IgD-negative memory B cell (primary cell): ENCODE results near the gene RRAS2. TPM values are rescaled to one million over a fixed set of nuclear protein-coding genes. Genes with fewer than 3 reads are reported as not detected.
A peak's percentile ranks its signal among the peaks of the same experiment; 100 is the strongest.
"Not testable (repeated sequence)": the region's sequence is repeated elsewhere in the genome, so short reads cannot be mapped to it uniquely, and the experiment has no call there.

Experiments
- H3K27ac Mint-ChIP-seq, 3 donors: one replicate each; pipeline ENCODE4 v1.8.0; 2020 to 2022; ENCODE audit warnings: mild to moderate bottlenecking in 3 of 3, mixed read lengths in 3 of 3, moderate library complexity in 1 of 3
- H3K27me3 Mint-ChIP-seq: one replicate; pipeline ENCODE4 v1.8.0; 2021; ENCODE audit warnings: mixed read lengths
- H3K36me3 Mint-ChIP-seq: one replicate; pipeline ENCODE4 v1.8.0; 2020; ENCODE audit warnings: mild to moderate bottlenecking, mixed read lengths
- H3K4me1 Mint-ChIP-seq, 3 donors: one replicate each; pipeline ENCODE4 v1.8.0; 2020 to 2022; ENCODE audit warnings: mixed read lengths in 3 of 3, mild to moderate bottlenecking in 1 of 3
- H3K4me3 Mint-ChIP-seq, 4 donors: one replicate each; pipeline ENCODE4 v1.8.0; 2020 to 2022; ENCODE audit warnings: mild to moderate bottlenecking in 4 of 4, mixed read lengths in 4 of 4, moderate library complexity in 3 of 4
- H3K9me3 Mint-ChIP-seq, 3 donors: one replicate each; pipeline ENCODE4 v1.8.0; 2020 to 2021; ENCODE audit warnings: mixed read lengths in 3 of 3, mild to moderate bottlenecking in 1 of 3
- polyA plus RNA-seq: library from polyadenylated mRNA; unstranded; fragments of 300-500 nt; fragmentation: Illumina TruSeq; gene quantifications from one replicate; pipeline ENCODE4 v1.2.3, GENCODE V29; 2021

Gene RRAS2
- polyA plus RNA-seq, 1 donor from 2014 or later, result 80.3 TPM

DNA sequence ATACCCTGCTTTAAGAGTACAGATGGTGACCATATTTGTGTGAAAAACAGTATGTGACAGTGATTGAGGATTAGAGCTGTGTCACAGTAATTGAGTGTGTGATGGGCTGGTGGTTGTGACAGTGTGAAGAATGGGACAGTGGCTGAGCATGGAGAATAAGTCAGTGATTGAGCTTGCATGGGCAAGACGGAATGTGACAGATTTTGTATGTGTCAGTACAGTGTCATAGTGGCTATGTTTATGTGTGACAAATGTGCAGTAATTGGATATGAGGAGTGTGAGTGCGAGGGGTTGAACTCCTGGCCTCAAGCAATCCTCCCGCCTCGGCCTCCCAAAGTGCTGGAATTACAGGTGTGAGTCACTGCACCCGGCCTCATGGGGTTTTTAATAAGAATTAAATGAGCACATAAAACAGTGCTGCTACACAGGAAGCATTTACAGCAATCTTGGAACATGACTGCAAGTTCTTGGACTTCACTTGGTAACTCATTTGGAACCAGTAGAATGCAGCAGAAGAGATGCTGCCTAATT lies 583 bp upstream of the RRAS2 start:
- no peaks in the 10 kb centered on the region for H3K36me3 Mint-ChIP-seq
- H3K27me3 Mint-ChIP-seq, result no peaks in the 10 kb centered on the region
- H3K4me1 Mint-ChIP-seq, result peaks cover 28 to 29% (median 29%) of the 10 kb centered on the region in 3 donors
- peak overlapping the region; percentile 21 to 94 (median 82) for H3K4me3 Mint-ChIP-seq
- H3K9me3 Mint-ChIP-seq, result no peaks in the 10 kb centered on the region
- peak overlapping the region in 2 of 3 donors; percentile 87 to 93 for H3K27ac Mint-ChIP-seq

DNA sequence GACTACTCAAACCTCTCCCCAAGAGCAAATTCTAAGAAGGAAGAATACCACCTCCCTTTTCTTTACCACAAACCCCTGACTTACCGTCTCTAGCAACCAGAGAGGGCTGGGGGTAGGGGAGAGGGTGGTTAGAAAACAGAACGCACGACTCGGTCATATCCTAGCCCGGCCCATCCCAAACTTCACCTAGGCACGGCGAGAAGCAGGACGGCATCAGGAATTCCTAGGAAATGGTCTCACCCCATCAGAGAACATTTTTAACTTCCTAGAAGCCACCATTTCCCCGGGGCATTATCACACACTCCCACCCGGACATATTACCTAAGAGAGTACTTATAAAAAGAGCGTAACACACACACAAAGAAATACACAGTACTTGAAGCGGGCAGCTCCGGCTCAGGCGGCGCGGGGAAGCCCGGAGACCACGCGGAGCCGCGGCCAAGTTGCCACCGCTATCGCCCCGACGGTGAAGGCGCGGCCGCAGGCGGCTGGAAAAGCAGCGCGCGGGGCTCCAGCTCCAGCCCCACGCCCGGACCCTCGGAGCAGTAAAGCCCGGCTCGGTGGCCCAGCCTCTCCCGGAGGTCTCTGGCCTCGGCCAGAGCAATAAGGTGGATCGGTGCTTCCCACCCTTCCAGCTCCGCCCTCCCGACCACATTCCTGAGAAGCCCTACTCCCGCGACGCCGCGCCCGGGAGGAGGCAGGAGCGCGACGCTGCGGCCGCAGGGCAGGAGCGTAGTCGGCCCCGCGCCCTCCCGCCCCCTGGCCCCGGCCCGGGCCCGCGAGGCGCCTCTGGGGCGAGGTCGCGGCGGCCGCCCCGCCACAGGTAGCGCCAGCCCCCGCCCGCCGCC lies 878 bp downstream of the RRAS2 start:
- no peaks in the 10 kb centered on the region for H3K9me3 Mint-ChIP-seq
- H3K4me3 Mint-ChIP-seq, result peak overlapping the region; percentile 91 to 99 (median 96)
- H3K4me1 Mint-ChIP-seq, result peaks cover 33 to 42% (median 37%) of the 10 kb centered on the region in 3 donors
- no peaks in the 10 kb centered on the region for H3K27me3 Mint-ChIP-seq
- H3K27ac Mint-ChIP-seq, result peak overlapping the region; percentile 74 to 93 (median 86)
- no peaks in the 10 kb centered on the region for H3K36me3 Mint-ChIP-seq

DNA sequence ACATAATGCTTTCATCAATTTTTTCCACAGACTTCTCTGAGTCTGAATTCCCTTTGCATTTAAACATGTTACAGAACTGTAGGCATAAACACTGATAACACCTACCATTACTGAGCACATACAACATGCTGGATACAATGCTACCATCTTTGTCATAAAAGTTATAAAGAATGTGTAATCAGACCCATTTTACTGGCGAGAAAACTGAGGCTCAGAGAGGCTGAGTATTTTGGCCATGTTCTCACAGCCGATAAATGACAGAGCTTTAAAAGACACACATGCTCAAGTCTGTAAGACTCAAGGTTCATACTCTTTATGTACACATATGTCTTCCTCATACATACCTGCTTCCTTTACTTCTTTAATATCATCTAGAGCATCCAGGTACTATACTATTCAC lies 2.6 kb downstream of the RRAS2 start:
- H3K4me3 Mint-ChIP-seq, result peak overlapping the region; percentile 55 to 99 (median 94)
- peaks cover 34 to 46% (median 42%) of the 10 kb centered on the region in 3 donors for H3K4me1 Mint-ChIP-seq
- H3K27me3 Mint-ChIP-seq, result no peaks in the 10 kb centered on the region
- H3K9me3 Mint-ChIP-seq, result no peaks in the 10 kb centered on the region
- H3K36me3 Mint-ChIP-seq, result no peaks in the 10 kb centered on the region
- H3K27ac Mint-ChIP-seq, result peak overlapping the region in 1 of 3 donors; percentile 19

DNA sequence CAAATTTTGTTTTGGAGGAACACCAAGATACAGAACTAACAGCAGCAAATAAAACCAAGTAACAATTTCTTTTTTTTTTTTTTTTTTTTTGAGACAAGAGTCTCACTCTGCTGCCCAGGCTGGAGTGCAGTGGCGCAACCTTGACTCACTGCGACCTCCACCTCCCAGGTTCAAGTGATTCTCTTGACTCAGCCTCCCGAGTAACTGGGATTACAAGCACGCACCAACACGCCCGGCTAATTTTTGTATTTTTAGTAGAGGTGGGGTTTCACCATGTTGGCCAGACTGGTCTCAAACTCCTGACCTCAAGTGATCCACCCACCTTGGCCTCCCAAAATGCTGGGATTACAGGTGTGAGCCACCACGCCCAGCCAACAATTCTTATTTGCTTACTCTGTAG lies 4.4 kb downstream of the RRAS2 start:
- H3K27me3 Mint-ChIP-seq, H3K9me3 Mint-ChIP-seq, H3K36me3 Mint-ChIP-seq: not testable (repeated sequence)
- Mint-ChIP-seq H3K4me1 (peaks cover 46 to 57% (median 56%) of the 10 kb centered on the region in 3 donors), H3K4me3 (peak overlapping the region in 2 of 4 donors; percentile 74 to 91), H3K27ac (peak overlapping the region in 1 of 3 donors; percentile 75)

DNA sequence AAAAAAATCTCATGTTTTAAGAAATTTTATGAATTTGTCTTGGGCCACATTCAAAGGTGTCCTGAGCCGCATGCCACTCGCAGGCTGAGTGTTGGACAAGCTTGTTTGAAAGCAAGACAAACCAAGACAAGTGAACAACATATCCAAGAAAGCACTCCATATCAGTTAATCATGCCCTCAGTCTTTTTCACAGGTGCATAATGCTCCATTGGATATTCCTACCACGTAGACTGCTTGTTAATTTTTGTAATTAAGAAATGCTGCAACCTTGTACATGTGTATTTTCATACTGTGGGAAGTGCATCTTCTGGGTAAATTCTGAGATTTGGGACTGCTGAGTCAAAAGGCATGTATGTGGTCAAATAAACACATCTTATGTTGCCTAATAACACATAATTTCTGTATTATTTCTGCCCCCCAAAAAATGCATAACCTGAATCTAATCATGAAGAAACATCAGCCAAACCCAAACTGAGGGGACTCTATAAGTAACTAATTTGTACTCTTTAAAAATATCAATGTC lies 8.2 kb downstream of the RRAS2 start:
- Mint-ChIP-seq H3K4me3 (peak overlapping the region in 1 of 4 donors; percentile 5), H3K36me3 (peaks cover 1% of the 10 kb centered on the region), H3K4me1 (peaks cover 47 to 55% (median 48%) of the 10 kb centered on the region in 3 donors), H3K27me3 (no peaks in the 10 kb centered on the region), H3K27ac (peak overlapping the region in 1 of 3 donors; percentile 58), H3K9me3 (peaks cover 2 to 6% (median 3%) of the 10 kb centered on the region in 3 donors)

DNA sequence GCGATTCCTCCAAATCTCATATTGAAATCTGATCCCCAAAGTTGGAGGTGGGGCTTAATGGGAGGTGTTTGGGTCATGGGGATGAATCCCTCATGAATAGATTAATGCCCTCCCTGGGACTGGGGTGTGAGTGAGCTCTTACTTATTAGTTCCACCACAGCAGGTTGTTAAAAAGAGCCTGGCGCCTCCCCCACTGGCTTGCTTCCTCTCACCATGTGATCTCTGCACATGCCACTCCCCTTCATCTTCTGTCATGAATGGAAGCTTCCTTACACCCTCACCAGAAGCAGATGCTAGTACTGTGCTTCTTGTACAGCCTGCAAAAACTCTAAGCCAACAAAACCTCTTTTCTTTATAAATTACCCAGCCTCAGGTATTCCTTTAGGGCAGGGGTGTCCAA lies 8.8 kb downstream of the RRAS2 start:
- Mint-ChIP-seq H3K36me3 (peaks cover 3% of the 10 kb centered on the region), H3K4me1 (peaks cover 50 to 55% (median 51%) of the 10 kb centered on the region in 3 donors), H3K27ac (peak overlapping the region; percentile 24 to 58 (median 35)), H3K9me3 (peaks cover 2 to 7% (median 3%) of the 10 kb centered on the region in 3 donors), H3K4me3 (peak overlapping the region in 1 of 4 donors; percentile 10), H3K27me3 (no peaks in the 10 kb centered on the region)

DNA sequence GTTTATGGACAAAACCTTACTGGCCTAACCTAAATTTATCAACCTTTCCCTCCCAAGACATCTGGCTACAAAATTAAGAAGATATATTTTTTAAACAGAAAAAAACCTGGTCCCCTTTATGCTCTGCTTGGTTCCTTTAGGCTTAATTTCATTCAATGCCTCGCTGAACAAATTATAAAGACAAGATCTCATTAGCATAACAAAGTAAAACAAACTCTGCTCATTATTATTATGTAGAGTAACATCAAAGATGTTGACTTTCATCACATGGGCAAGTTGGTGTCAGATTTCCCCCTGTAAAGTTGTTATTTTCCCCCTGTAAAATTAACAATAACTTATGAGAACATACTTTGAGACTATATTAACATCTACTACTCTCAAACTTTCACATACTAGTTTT lies 11.0 kb downstream of the RRAS2 start:
- H3K27ac Mint-ChIP-seq, result peak overlapping the region in 1 of 3 donors; percentile 60
- H3K36me3 Mint-ChIP-seq, result peaks cover 3% of the 10 kb centered on the region
- H3K27me3 Mint-ChIP-seq, result no peaks in the 10 kb centered on the region
- H3K4me1 Mint-ChIP-seq, result peaks cover 49 to 53% (median 52%) of the 10 kb centered on the region in 3 donors
- H3K4me3 Mint-ChIP-seq, result no peak overlapping the region
- H3K9me3 Mint-ChIP-seq, result peaks cover 2 to 13% (median 3%) of the 10 kb centered on the region in 3 donors

DNA sequence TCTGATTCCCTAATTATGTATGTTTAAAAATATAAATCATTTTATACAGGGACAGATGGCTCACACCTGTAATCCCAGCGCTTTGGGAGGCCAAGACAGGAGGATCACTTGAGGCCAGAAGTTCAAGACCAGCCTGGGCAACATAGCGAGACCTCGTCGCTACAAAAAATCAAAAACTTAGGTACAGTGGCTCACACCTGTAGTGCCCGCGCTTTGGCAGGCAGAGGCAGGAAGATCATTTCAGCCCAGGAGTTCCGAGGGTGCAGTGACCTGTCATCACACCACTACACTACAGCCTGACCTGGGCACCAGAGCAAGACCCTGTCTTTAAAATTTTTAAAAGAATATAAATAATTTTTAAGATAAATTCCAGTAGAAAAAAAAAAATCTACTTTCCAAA lies 11.5 kb downstream of the RRAS2 start:
- peaks cover 3% of the 10 kb centered on the region for H3K36me3 Mint-ChIP-seq
- peaks cover 2 to 13% (median 3%) of the 10 kb centered on the region in 3 donors for H3K9me3 Mint-ChIP-seq
- peaks cover 53 to 58% (median 56%) of the 10 kb centered on the region in 3 donors for H3K4me1 Mint-ChIP-seq
- H3K27me3 Mint-ChIP-seq, result no peaks in the 10 kb centered on the region
- no peak overlapping the region for H3K4me3 Mint-ChIP-seq
- no peak overlapping the region for H3K27ac Mint-ChIP-seq

DNA sequence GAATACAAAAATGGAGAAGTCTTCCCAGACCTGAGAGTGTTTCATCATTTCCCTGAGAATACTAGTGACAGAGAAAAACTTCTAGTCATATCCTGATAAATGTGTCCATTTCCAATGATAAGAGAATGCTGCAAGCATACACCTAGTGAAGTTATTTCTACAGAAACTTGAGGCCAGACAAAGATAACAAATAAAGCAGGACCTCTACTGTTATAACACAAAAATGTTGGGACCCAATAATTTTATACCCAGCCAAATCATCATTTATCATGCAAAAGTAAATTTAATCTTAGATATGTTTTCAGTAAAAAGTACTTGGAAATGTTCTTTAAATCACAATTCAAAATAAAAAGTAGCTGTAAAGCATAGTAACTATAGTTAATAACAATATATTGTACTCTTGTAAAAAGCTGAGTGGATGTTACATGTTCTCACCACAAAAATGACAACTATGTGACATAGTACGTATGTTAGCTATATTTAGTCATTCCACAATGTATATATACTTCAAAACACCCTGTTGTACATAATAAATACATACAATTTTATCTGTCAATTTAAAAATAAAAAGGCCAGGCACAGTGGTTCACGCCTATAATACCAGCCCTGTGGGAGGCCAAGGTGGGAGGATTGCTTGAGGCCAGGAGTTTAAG lies 12.6 kb downstream of the RRAS2 start:
- Mint-ChIP-seq H3K4me3 (no peak overlapping the region), H3K9me3 (peaks cover 2 to 13% (median 3%) of the 10 kb centered on the region in 3 donors), H3K27me3 (no peaks in the 10 kb centered on the region), H3K36me3 (peaks cover 3% of the 10 kb centered on the region), H3K27ac (peak overlapping the region in 2 of 3 donors; percentile 18 to 21), H3K4me1 (peaks cover 57 to 64% (median 63%) of the 10 kb centered on the region in 3 donors)

DNA sequence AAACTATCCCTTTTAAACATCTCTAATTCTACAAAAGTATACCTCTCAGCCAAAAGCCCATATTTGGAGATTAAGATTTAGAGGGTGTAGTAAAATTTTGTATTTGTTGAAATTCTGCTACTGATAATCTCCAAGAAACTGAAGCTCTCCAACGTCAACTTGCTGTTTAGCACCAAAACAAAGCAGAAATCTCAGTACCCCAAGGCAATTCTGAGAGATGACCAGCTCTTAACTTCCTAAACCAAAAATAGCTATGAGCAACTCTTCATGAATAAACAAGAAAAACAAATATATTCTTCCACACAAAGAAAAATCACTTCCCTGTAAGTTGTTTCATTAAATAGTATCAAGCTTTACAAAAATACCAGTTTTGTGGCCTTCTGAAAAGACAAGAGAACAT lies 13.3 kb downstream of the RRAS2 start:
- Mint-ChIP-seq H3K9me3 (peaks cover 2 to 13% (median 3%) of the 10 kb centered on the region in 3 donors), H3K36me3 (peaks cover 3% of the 10 kb centered on the region), H3K4me3 (peak overlapping the region in 1 of 4 donors; percentile 18), H3K4me1 (peaks cover 59 to 70% (median 65%) of the 10 kb centered on the region in 3 donors), H3K27me3 (no peaks in the 10 kb centered on the region), H3K27ac (peak overlapping the region in 2 of 3 donors; percentile 18 to 21)

DNA sequence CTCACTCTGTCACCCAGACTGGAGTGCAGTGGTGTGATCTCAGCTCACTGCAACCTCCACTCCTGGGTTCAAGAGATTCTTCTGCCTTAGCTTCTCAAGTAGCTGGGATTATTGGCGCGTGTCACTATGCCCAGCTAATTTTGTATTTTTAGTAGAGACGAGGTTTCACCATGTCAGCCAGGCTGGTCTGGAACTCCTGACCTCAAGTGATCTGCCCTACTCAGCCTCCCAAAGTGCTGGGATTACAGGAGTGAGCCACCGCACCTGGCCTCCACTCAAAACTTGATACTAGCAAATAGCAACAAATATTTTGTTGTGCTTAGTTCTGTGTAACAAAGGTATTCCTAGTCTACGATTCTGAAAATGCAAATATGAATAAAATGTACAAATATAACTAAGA lies 14.0 kb downstream of the RRAS2 start:
- not testable (repeated sequence) for H3K4me3 Mint-ChIP-seq, H3K36me3 Mint-ChIP-seq, H3K27me3 Mint-ChIP-seq
- Mint-ChIP-seq H3K27ac (peak overlapping the region in 2 of 3 donors; percentile 21 to 62), H3K4me1 (peaks cover 56 to 68% (median 63%) of the 10 kb centered on the region in 3 donors), H3K9me3 (peaks cover 2 to 13% (median 3%) of the 10 kb centered on the region in 3 donors)

DNA sequence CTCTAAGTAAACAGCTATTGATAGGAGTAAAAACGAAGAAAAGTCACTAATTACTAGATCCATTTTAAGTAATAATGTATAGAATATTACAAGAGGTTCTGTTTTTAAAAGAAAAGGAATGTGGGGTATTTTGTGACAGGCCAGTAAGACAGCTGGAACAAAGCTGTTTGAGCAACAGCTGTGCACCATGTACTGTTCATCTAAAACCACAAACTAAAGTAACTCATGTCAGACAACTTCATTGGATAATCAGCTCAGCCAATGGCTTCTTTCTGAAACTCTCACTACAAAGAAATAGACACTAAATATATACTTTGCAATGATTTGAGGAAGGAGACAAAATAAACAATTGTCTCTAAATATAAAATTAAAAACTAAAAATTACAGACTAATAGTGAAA lies 16.1 kb downstream of the RRAS2 start:
- peaks cover 2 to 13% (median 2%) of the 10 kb centered on the region in 3 donors for H3K9me3 Mint-ChIP-seq
- no peaks in the 10 kb centered on the region for H3K27me3 Mint-ChIP-seq
- H3K4me3 Mint-ChIP-seq, result peak overlapping the region in 2 of 4 donors; percentile 45 to 62
- peaks cover 50 to 58% (median 50%) of the 10 kb centered on the region in 3 donors for H3K4me1 Mint-ChIP-seq
- peaks cover 3% of the 10 kb centered on the region for H3K36me3 Mint-ChIP-seq
- H3K27ac Mint-ChIP-seq, result peak overlapping the region in 2 of 3 donors; percentile 93 to 94

DNA sequence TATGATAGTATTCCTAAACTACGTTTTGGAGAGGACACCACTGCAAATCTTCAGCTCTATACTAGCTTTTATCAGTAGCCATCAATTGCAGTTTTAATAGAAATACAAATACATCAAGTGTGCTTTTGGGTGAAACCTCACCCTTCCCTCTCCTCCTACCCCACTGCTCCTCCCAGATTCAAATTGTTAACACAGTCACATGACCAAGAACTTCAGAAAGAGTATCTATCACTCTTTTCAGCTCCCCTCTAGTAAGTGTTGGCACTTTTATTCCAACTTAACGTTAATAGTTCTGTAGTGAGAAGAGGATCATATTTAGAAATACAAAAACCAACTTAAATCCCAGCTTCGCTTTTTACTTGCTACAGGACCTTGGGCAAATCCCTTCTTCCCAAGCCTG lies 17.0 kb downstream of the RRAS2 start:
- Mint-ChIP-seq H3K27me3 (no peaks in the 10 kb centered on the region), H3K36me3 (peaks cover 3% of the 10 kb centered on the region), H3K9me3 (peaks cover 2 to 17% (median 4%) of the 10 kb centered on the region in 3 donors), H3K4me1 (peaks cover 51 to 61% (median 53%) of the 10 kb centered on the region in 3 donors), H3K27ac (peak overlapping the region; percentile 80 to 94 (median 93)), H3K4me3 (peak overlapping the region; percentile 34 to 72 (median 52))

DNA sequence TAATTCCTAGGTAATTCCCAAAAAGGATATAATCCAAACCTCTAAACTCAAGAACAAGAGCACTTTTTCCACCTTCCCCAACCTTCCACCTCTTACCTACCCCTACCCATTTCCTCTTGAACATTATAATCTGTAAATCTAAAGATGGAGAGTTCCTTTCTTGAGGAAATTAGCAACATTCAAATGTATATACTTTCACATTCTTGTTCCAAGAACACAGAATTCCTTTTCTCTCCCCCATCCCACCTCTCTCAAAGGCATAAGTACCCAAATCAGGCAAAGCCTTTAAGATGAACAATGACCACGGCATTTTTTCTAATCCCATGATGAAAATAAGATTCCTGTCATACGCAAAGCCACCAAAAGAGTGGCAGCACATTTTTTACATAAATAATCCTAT lies 18.3 kb downstream of the RRAS2 start:
- H3K27ac Mint-ChIP-seq, result peak overlapping the region; percentile 42 to 93 (median 73)
- H3K36me3 Mint-ChIP-seq, result peaks cover 5% of the 10 kb centered on the region
- H3K4me1 Mint-ChIP-seq, result peaks cover 55 to 65% (median 63%) of the 10 kb centered on the region in 3 donors
- peaks cover 5 to 22% (median 10%) of the 10 kb centered on the region in 3 donors for H3K9me3 Mint-ChIP-seq
- peak overlapping the region; percentile 26 to 63 (median 51) for H3K4me3 Mint-ChIP-seq
- no peaks in the 10 kb centered on the region for H3K27me3 Mint-ChIP-seq
